BLaER1 treated with 17β-estradiol and CSF1 and Interleukin-3, amounts not matched to agents 10 nM and 100 nM (cell line): ENCODE measurements around the gene ATXN7L3.

ENCODE experiments used
- H3K27ac ChIP-seq, 11 experiments: shearing (Covaris generic); formaldehyde crosslinking; 2 replicates each; pipeline ENCODE4 v1.8.1; 2022
- H3K27me3 ChIP-seq, 11 experiments: shearing (Covaris generic); formaldehyde crosslinking; 2 replicates each; pipeline ENCODE4 v1.8.1; 2022
- H3K36me3 ChIP-seq, 11 experiments: shearing (Covaris generic); formaldehyde crosslinking; 2 replicates each; pipeline ENCODE4 v1.8.1; 2022
- H3K4me1 ChIP-seq, 10 experiments: shearing (Covaris generic); formaldehyde crosslinking; 2 replicates each; pipeline ENCODE4 v1.8.1; 2022
- H3K4me2 ChIP-seq, 11 experiments: shearing (Covaris generic); formaldehyde crosslinking; 2 replicates each; pipeline ENCODE4 v1.8.1; 2022
- H3K4me3 ChIP-seq, 10 experiments: shearing (Covaris generic); formaldehyde crosslinking; 2 replicates each; pipeline ENCODE4 v1.8.1; 2022
- H3K9ac ChIP-seq, 11 experiments: shearing (Covaris generic); formaldehyde crosslinking; 2 replicates each; pipeline ENCODE4 v1.8.1; 2022
- H3K9me3 ChIP-seq, 11 experiments: shearing (Covaris generic); formaldehyde crosslinking; replicated peaks in 1 of 11; 2 replicates each; pipeline ENCODE4 v1.8.1; 2022
- H4K20me1 ChIP-seq, 11 experiments: shearing (Covaris generic); formaldehyde crosslinking; 2 replicates each; pipeline ENCODE4 v1.8.1; 2022
- Cebpa-rat ChIP-seq, 11 experiments: shearing (Covaris generic); IDR thresholded peaks; 2 replicates each; pipeline ENCODE4 v1.8.1; 2022

The ATXN7L3 gene

GRCh38 chr17:44207743-44208142, 8.1 kb upstream of the ATXN7L3 start:
- TF ChIP-seq Cebpa-rat (IDR thresholded peaks at IDR 0.05), result no peak
- Histone ChIP-seq H3K4me2 (peak overlapping the region in 2 of 11 experiments; percentile 80 to 85; a peak in 3 of 22 replicates), H3K27ac (no peak overlapping the region), H3K9ac (0 out of 22 replicates have a peak overlapping the region, but pooled peaks of 1 of the 11 experiments have one; percentile 21), H4K20me1 (peaks cover 0 to 42% (median 23%) of the 10 kb centered on the region in 11 experiments; a peak in 14 of 22 replicates), H3K9me3 (no peaks in the 10 kb centered on the region), H3K36me3 (peaks cover 46 to 70% (median 55%) of the 10 kb centered on the region in 11 experiments), H3K4me1 (peaks cover 46 to 92% (median 58%) of the 10 kb centered on the region in 10 experiments), H3K4me3 (no peak overlapping the region), H3K27me3 (no peaks in the 10 kb centered on the region)

- H3K36me3 ChIP-seq, result peaks cover 46 to 66% (median 52%) of the 10 kb centered on the region in 11 experiments
- peak overlapping the region in 2 of 11 experiments; percentile 2 to 21; a peak in 1 of 22 replicates for H3K9ac ChIP-seq
- H4K20me1 ChIP-seq, result peaks cover 0 to 40% (median 21%) of the 10 kb centered on the region in 11 experiments; a peak in 14 of 22 replicates
- no peak overlapping the region for H3K4me2 ChIP-seq
- H3K27me3 ChIP-seq, result no peaks in the 10 kb centered on the region
- TF ChIP-seq Cebpa-rat (IDR thresholded peaks at IDR 0.05), result no peak
- no peaks in the 10 kb centered on the region for H3K9me3 ChIP-seq
- peaks cover 45 to 93% (median 60%) of the 10 kb centered on the region in 10 experiments for H3K4me1 ChIP-seq
- H3K4me3 ChIP-seq, result no peak overlapping the region
- no peak overlapping the region; a peak in 1 of 22 replicates for H3K27ac ChIP-seq
Observed at GRCh38 chr17:44207319-44207718, 7.6 kb upstream of the ATXN7L3 start.

GRCh38 chr17:44206825-44207155, 7.1 kb upstream of the ATXN7L3 start:
- H3K27me3 ChIP-seq, result no peaks in the 10 kb centered on the region
- peaks cover 46 to 62% (median 51%) of the 10 kb centered on the region in 11 experiments for H3K36me3 ChIP-seq
- H3K9ac ChIP-seq, result peak overlapping the region in 3 of 11 experiments; percentile 15 to 22 (median 21); a peak in 2 of 22 replicates
- peaks cover 0 to 40% (median 21%) of the 10 kb centered on the region in 11 experiments; a peak in 14 of 22 replicates for H4K20me1 ChIP-seq
- TF ChIP-seq Cebpa-rat (IDR thresholded peaks at IDR 0.05), result no peak
- H3K4me3 ChIP-seq, result no peak overlapping the region
- no peaks in the 10 kb centered on the region for H3K9me3 ChIP-seq
- peaks cover 46 to 97% (median 65%) of the 10 kb centered on the region in 10 experiments for H3K4me1 ChIP-seq
- H3K27ac ChIP-seq, result no peak overlapping the region; a peak in 1 of 22 replicates
- no peak overlapping the region for H3K4me2 ChIP-seq

GRCh38 chr17:44205962-44206824, 6.5 kb upstream of the ATXN7L3 start:
- Histone ChIP-seq H3K36me3 (peaks cover 40 to 56% (median 45%) of the 10 kb centered on the region in 11 experiments), H3K9ac (peak overlapping the region in 4 of 11 experiments; percentile 9 to 29 (median 18); a peak in 4 of 22 replicates), H3K4me2 (no peak overlapping the region), H3K27me3 (no peaks in the 10 kb centered on the region), H3K27ac (peak overlapping the region in 2 of 11 experiments; percentile 7 to 16; a peak in 1 of 22 replicates), H3K4me3 (no peak overlapping the region), H3K4me1 (peaks cover 46 to 97% (median 65%) of the 10 kb centered on the region in 10 experiments), H4K20me1 (peaks cover 0 to 35% (median 17%) of the 10 kb centered on the region in 11 experiments; a peak in 14 of 22 replicates), H3K9me3 (no peaks in the 10 kb centered on the region)
- no peak for TF ChIP-seq Cebpa-rat (IDR thresholded peaks at IDR 0.05)

GRCh38 chr17:44204441-44204882, 4.8 kb upstream of the ATXN7L3 start:
- H4K20me1 ChIP-seq, result peaks cover 0 to 19% (median 5%) of the 10 kb centered on the region in 11 experiments; a peak in 9 of 22 replicates
- H3K4me2 ChIP-seq, result peak overlapping the region; percentile 42 to 99 (median 94); a peak in 19 of 22 replicates
- H3K4me3 ChIP-seq, result no peak overlapping the region
- TF ChIP-seq Cebpa-rat (IDR thresholded peaks at IDR 0.05), result no peak
- peaks cover 40 to 86% (median 56%) of the 10 kb centered on the region in 10 experiments for H3K4me1 ChIP-seq
- no peaks in the 10 kb centered on the region for H3K9me3 ChIP-seq
- H3K27me3 ChIP-seq, result no peaks in the 10 kb centered on the region
- peak overlapping the region in 9 of 11 experiments; percentile 52 to 93 (median 64); a peak in 18 of 22 replicates for H3K27ac ChIP-seq
- peak overlapping the region in 2 of 11 experiments; percentile 30 to 98; a peak in 3 of 22 replicates for H3K9ac ChIP-seq
- peaks cover 29 to 41% (median 33%) of the 10 kb centered on the region in 11 experiments for H3K36me3 ChIP-seq

GRCh38 chr17:44203731-44204440, 4.2 kb upstream of the ATXN7L3 start:
- Histone ChIP-seq H3K27me3 (no peaks in the 10 kb centered on the region), H3K36me3 (peaks cover 23 to 35% (median 27%) of the 10 kb centered on the region in 11 experiments), H3K9me3 (no peaks in the 10 kb centered on the region), H3K9ac (peak overlapping the region in 3 of 11 experiments; percentile 15 to 98 (median 95); a peak in 6 of 22 replicates), H4K20me1 (peaks cover 0 to 14% (median under 1%) of the 10 kb centered on the region in 11 experiments; a peak in 5 of 22 replicates), H3K27ac (peak overlapping the region in 9 of 11 experiments; percentile 53 to 95 (median 70); a peak in 18 of 22 replicates), H3K4me1 (peaks cover 40 to 80% (median 53%) of the 10 kb centered on the region in 10 experiments), H3K4me3 (no peak overlapping the region), H3K4me2 (peak overlapping the region; percentile 42 to 99 (median 94))
- peak in 9 of 11 experiments; percentile 41 to 93 (median 85); a peak in 17 of 22 replicates for TF ChIP-seq Cebpa-rat (IDR thresholded peaks at IDR 0.05)

- Histone ChIP-seq H3K9me3 (no peaks in the 10 kb centered on the region), H3K4me2 (peak overlapping the region; percentile 42 to 99 (median 94); a peak in 21 of 22 replicates), H3K4me3 (no peak overlapping the region), H3K27ac (peak overlapping the region in 10 of 11 experiments; percentile 42 to 95 (median 66); a peak in 19 of 22 replicates), H3K36me3 (peaks cover 12 to 26% (median 16%) of the 10 kb centered on the region in 11 experiments), H3K27me3 (no peaks in the 10 kb centered on the region), H3K9ac (peak overlapping the region in 10 of 11 experiments; percentile 15 to 98 (median 40); a peak in 19 of 22 replicates), H3K4me1 (peaks cover 46 to 74% (median 52%) of the 10 kb centered on the region in 10 experiments), H4K20me1 (peaks cover 0 to 17% (median 7%) of the 10 kb centered on the region in 11 experiments; a peak in 7 of 22 replicates)
- no peak for TF ChIP-seq Cebpa-rat (IDR thresholded peaks at IDR 0.05)
Observed at GRCh38 chr17:44202756-44203155, 3.1 kb upstream of the ATXN7L3 start.

GRCh38 chr17:44200478-44201155, 933 bp upstream of the ATXN7L3 start:
- Histone ChIP-seq H3K27me3 (no peaks in the 10 kb centered on the region), H3K36me3 (peaks cover 18 to 25% (median 21%) of the 10 kb centered on the region in 11 experiments), H3K27ac (peak overlapping the region; percentile 87 to 96 (median 94)), H3K9me3 (no peaks in the 10 kb centered on the region), H4K20me1 (peaks cover 0 to 23% (median 11%) of the 10 kb centered on the region in 11 experiments; a peak in 8 of 22 replicates), H3K4me1 (peaks cover 59 to 71% (median 65%) of the 10 kb centered on the region in 10 experiments), H3K9ac (peak overlapping the region; percentile 89 to 98 (median 94)), H3K4me2 (peak overlapping the region; percentile 90 to 99 (median 95)), H3K4me3 (peak overlapping the region; percentile 65 to 92 (median 76))
- TF ChIP-seq Cebpa-rat (IDR thresholded peaks at IDR 0.05), result no peak
